Spleen (tissue), 11 donors: ENCODE measurements around the gene TGFB1I1. TPM values are rescaled to one million over a fixed set of nuclear protein-coding genes. Genes with fewer than 3 reads are reported as not detected.

ENCODE experiments used
- DNase-seq: peaks from one replicate; pipeline ENCODE4 v3.0.0-alpha.2; 2020
- H3K27ac ChIP-seq, 8 donors: fragments of 200-600 bp; sonication (generic) in 7 of 8; 1 replicate in 4 of 8; 2 replicates in 4 of 8; pipeline versions ENCODE4 v1.5.0 to v1.8.0; 2016 to 2021; ENCODE audit warnings: inconsistent platforms in 4 of 8, mild to moderate bottlenecking in 4 of 8, moderate library complexity in 1 of 8
- H3K27me3 ChIP-seq, 7 donors: fragments of 200-600 bp; sonication (generic) in 6 of 7; replicated peaks in 1 of 7; 1 replicate in 4 of 7; 2 replicates in 3 of 7; pipeline versions ENCODE4 v1.5.0 to v1.8.0; 2016 to 2021; ENCODE audit warnings: inconsistent platforms in 3 of 7, mild to moderate bottlenecking in 1 of 7
- H3K36me3 ChIP-seq, 6 donors: fragments of 200-600 bp; sonication (generic) in 5 of 6; 1 replicate in 4 of 6; 2 replicates in 2 of 6; pipeline versions ENCODE4 v1.5.0 to v1.8.0; 2016 to 2021; ENCODE audit warnings: inconsistent platforms in 2 of 6
- H3K4me1 ChIP-seq, 6 donors: fragments of 200-600 bp; sonication (generic) in 5 of 6; 1 replicate in 3 of 6; 2 replicates in 3 of 6; pipeline versions ENCODE4 v1.5.0 to v1.8.0; 2016 to 2021; ENCODE audit warnings: inconsistent platforms in 3 of 6
- H3K4me3 ChIP-seq, 8 donors: fragments of 200-600 bp; sonication (generic) in 7 of 8; 1 replicate in 4 of 8; 2 replicates in 4 of 8; pipeline versions ENCODE4 v1.5.0 to v1.8.0; 2016 to 2021; ENCODE audit warnings: inconsistent platforms in 4 of 8, mild to moderate bottlenecking in 4 of 8, moderate library complexity in 2 of 8
- H3K9me3 ChIP-seq, 8 donors: fragments of 200-600 bp; sonication (generic) in 7 of 8; 1 replicate in 4 of 8; 2 replicates in 4 of 8; pipeline versions ENCODE4 v1.5.0 to v1.8.0; 2016 to 2021; ENCODE audit warnings: inconsistent platforms in 4 of 8
- POLR2A ChIP-seq, 3 donors: fragments of 450-650 bp; IDR thresholded peaks; one replicate each; pipeline ENCODE4 v1.5.1; 2017; ENCODE audit warnings: antibody characterized with exemption in 3 of 3, mild to moderate bottlenecking in 1 of 3
- POLR2AphosphoS5 ChIP-seq, 3 donors: sonication (generic); formaldehyde crosslinking; IDR thresholded peaks; one replicate each; pipeline ENCODE4 v1.5.1; 2017; ENCODE audit warnings: antibody characterized with exemption in 3 of 3
- WGBS, 5 donors: extraction: QIAGEN DNeasy Blood & Tissue Kit in 3 of 5; methylation state at CpG; one replicate each; pipeline versions ENCODE4 v1.1.5 to v1.1.7; 2013 to 2018; 5-methylcytosine and 5-hydroxymethylcytosine counted together
- intact Hi-C: fragments of 100-400 bp; cut with DNase I; formaldehyde crosslinking; loops from one replicate; pipeline ENCODE4 v1.15.0; 2023; ENCODE audit warnings: low total_unique reads
- polyA plus RNA-seq, 3 donors: library from polyadenylated mRNA; stranded (reverse); fragments of 200-250 nt; gene quantifications; one replicate each; pipeline ENCODE4 v1.2.1, GENCODE V29; 2013
- total RNA-seq, 7 donors: library from RNA; depleted of rRNA in 3 of 7; stranded (reverse); fragments of >200 nt in 3 of 7; fragmentation: NEBNext Ultra II Directional in 4 of 7; extraction: Animal tissue kit (Norgen Biotek cat#: 25700) in 4 of 7; gene quantifications; one replicate each; pipeline versions ENCODE4 v1.1.0 to v1.2.1, GENCODE V29; 2016 to 2021
- TF ChIP-seq, protein P1 (sequence below), 11 experiments: fragments of 200-600 bp in 7 of 11; fragments of 450-650 bp in 4 of 11; sonication (generic) in 4 of 11; IDR thresholded peaks in 8 of 11; conservative IDR thresholded peaks in 3 of 11; 1 replicate in 7 of 11; 2 replicates in 4 of 11; pipeline versions ENCODE4 v1.4.0 to v1.8.0; 2016 to 2021; ENCODE audit warnings: antibody characterized with exemption in 11 of 11, inconsistent platforms in 4 of 11, mild to moderate bottlenecking in 1 of 11
- donor health status: healthy with polysubstance abuse.
- donor health status: DM: no; HTN: no; CAD: no; lungs with moderate emphysema.
- donor health status: DM: no; HTN: no; CAD: no.
- donor health status: Bipolar disorder and iron deficiency.
- donor health status: healthy.
- donor health status: DM: no; HTN: no; CAD: no.
- donor health status: DM: yes; HTN: yes; CAD: no.

The TGFB1I1 gene
- total and polyA plus RNA-seq, 10 donors = 10.7 to 69.0 (median 27.4) TPM

DNA sequence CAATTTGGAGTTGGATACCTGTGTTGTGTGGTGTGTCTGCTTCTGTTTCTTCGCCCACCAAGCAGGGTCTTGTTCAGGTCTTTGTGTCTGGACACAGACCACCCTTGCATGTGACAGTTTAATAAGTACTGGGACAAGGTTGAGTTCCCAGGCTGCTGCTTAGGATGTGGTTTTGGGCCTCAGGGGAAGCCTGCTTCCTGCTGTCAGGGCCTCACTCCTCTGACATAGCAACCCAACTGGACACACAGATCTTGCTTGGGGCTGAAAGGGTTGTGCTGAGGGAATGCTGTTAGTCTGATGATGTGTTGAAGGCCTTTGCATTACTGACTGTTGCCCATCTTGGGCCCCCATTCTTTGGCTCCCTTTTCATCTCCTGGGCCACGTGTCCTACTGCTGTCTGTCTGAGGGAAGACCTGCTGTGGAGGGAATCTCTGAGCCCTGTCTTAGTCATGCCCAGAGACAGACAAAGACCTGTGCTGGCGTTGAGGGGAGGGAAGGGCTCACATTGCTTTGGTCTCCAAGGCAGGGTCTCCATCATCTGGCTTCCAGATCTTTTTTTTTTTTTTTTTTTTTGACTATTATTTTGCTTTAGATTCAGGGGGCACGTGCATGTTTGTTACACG is 4.7 kb upstream of the TGFB1I1 start:
- H3K27ac ChIP-seq = peak overlapping the region in 1 of 8 donors; percentile 34
- peaks cover 0 to 17% (median 11%) of the 10 kb centered on the region in 7 donors for H3K27me3 ChIP-seq
- peak; percentile 70 for DNase-seq
- H3K4me1 ChIP-seq = peaks cover 13 to 45% (median 19%) of the 10 kb centered on the region in 6 donors
- H3K9me3 ChIP-seq = no peaks in the 10 kb centered on the region
- intact Hi-C loops = no loop called here
- peaks cover 4 to 52% (median 45%) of the 10 kb centered on the region in 6 donors for H3K36me3 ChIP-seq
- WGBS, 5 donors = 62 to 76% (median 70%) methylated on average over 5 of the region's 5 CpGs
- TF ChIP-seq, protein P1, sequence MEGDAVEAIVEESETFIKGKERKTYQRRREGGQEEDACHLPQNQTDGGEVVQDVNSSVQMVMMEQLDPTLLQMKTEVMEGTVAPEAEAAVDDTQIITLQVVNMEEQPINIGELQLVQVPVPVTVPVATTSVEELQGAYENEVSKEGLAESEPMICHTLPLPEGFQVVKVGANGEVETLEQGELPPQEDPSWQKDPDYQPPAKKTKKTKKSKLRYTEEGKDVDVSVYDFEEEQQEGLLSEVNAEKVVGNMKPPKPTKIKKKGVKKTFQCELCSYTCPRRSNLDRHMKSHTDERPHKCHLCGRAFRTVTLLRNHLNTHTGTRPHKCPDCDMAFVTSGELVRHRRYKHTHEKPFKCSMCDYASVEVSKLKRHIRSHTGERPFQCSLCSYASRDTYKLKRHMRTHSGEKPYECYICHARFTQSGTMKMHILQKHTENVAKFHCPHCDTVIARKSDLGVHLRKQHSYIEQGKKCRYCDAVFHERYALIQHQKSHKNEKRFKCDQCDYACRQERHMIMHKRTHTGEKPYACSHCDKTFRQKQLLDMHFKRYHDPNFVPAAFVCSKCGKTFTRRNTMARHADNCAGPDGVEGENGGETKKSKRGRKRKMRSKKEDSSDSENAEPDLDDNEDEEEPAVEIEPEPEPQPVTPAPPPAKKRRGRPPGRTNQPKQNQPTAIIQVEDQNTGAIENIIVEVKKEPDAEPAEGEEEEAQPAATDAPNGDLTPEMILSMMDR (IDR thresholded peaks at IDR 0.05 in 8 of 11, conservative IDR thresholded peaks at IDR 0.05 in 3 of 11) = no peak
- no peak for TF ChIP-seq POLR2A (IDR thresholded peaks at IDR 0.05)
- TF ChIP-seq POLR2AphosphoS5 (IDR thresholded peaks at IDR 0.05) = no peak
- H3K4me3 ChIP-seq = no peak overlapping the region

DNA sequence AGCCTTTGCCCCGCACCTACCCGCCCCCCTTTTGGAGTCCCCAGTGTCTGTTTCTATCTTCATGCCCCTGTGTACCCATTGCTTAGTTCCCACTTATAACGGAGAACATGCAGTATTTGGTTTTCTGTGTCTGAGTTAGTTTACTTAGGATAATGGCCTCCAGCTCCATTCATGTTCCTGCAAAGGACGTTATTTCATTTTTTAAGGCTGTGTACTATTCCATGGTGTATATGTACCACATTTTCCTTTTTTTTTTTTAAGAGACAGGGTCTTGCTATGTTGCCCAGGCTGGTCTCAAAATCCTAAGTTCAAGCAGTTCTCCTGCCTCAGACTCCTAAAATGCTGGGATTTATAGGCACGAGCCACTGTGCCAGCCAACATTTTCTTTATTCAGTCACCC is 4.1 kb upstream of the TGFB1I1 start:
- TF ChIP-seq, protein P1 (IDR thresholded peaks at IDR 0.05 in 8 of 11, conservative IDR thresholded peaks at IDR 0.05 in 3 of 11) = no peak
- TF ChIP-seq POLR2AphosphoS5 (IDR thresholded peaks at IDR 0.05) (no peak), POLR2A (IDR thresholded peaks at IDR 0.05) (no peak)
- intact Hi-C loops = no loop called here
- peaks cover 0 to 23% (median 16%) of the 10 kb centered on the region in 7 donors for H3K27me3 ChIP-seq
- peaks cover 16 to 51% (median 22%) of the 10 kb centered on the region in 6 donors for H3K4me1 ChIP-seq
- no peak for DNase-seq
- H3K4me3 ChIP-seq = no peak overlapping the region
- H3K9me3 ChIP-seq = no peaks in the 10 kb centered on the region
- WGBS, 5 donors = 81 to 92% (median 91%) methylated on average over 5 of the region's 5 CpGs
- peak overlapping the region in 1 of 8 donors; percentile 34 for H3K27ac ChIP-seq
- H3K36me3 ChIP-seq = peaks cover 4 to 46% (median 39%) of the 10 kb centered on the region in 6 donors

DNA sequence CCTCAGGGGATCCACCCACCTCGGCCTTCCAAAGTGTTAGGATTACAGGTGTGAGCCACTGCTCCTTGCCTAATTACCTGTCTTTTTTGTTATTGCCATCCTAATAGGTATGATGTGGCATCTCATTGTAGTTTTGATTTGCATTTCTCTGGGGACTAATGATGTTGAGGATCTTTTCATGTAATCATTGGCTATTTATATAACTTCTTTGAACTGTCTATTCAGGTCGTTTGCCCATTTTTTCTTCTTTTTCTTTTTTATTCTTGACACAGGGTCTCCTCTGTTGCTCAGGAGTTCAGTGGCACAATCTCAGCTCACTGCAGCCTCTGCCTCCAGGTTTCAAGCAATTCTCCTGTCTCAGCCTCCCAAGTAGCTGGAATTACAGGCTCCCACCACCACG is 1.3 kb upstream of the TGFB1I1 start:
- WGBS, 5 donors = 83 to 90% (median 86%) methylated on average over 3 of the region's 3 CpGs
- intact Hi-C loops = no loop called here
- H3K4me3 ChIP-seq = no peak overlapping the region
- H3K36me3 ChIP-seq = peaks cover 0 to 42% (median 14%) of the 10 kb centered on the region in 6 donors
- H3K9me3 ChIP-seq = no peaks in the 10 kb centered on the region
- no peak for TF ChIP-seq POLR2AphosphoS5 (IDR thresholded peaks at IDR 0.05)
- no peak for TF ChIP-seq POLR2A (IDR thresholded peaks at IDR 0.05)
- TF ChIP-seq, protein P1 (IDR thresholded peaks at IDR 0.05 in 8 of 11, conservative IDR thresholded peaks at IDR 0.05 in 3 of 11) = no peak
- H3K27me3 ChIP-seq = peaks cover 0 to 42% (median 17%) of the 10 kb centered on the region in 7 donors
- peak overlapping the region in 4 of 8 donors; percentile 82 to 85 (median 83) for H3K27ac ChIP-seq
- DNase-seq = no peak
- peaks cover 16 to 74% (median 28%) of the 10 kb centered on the region in 6 donors for H3K4me1 ChIP-seq

- intact Hi-C loops = no loop called here
- H3K4me3 ChIP-seq = peak overlapping the region in 7 of 8 donors; percentile 14 to 68 (median 39)
- DNase-seq = no peak
- peaks cover 0 to 49% (median 17%) of the 10 kb centered on the region in 7 donors for H3K27me3 ChIP-seq
- H3K27ac ChIP-seq = peak overlapping the region in 7 of 8 donors; percentile 77 to 85 (median 83)
- 58 to 67% (median 62%) methylated on average over 8 to 15 of the region's 15 CpGs for WGBS, 5 donors
- H3K36me3 ChIP-seq = peaks cover 0 to 42% (median 6%) of the 10 kb centered on the region in 6 donors
- peaks cover 16 to 74% (median 34%) of the 10 kb centered on the region in 6 donors for H3K4me1 ChIP-seq
- H3K9me3 ChIP-seq = no peaks in the 10 kb centered on the region
- TF ChIP-seq, protein P1 (IDR thresholded peaks at IDR 0.05 in 8 of 11, conservative IDR thresholded peaks at IDR 0.05 in 3 of 11) = no peak
- TF ChIP-seq POLR2A (IDR thresholded peaks at IDR 0.05) (no peak), POLR2AphosphoS5 (IDR thresholded peaks at IDR 0.05) (no peak)
Observed at GRCh38 chr16:31471241-31471874, 594 bp upstream of the TGFB1I1 start.
